ENCODE data around the gene ABCF1. TPM values are rescaled to one million over a fixed set of nuclear protein-coding genes. Genes with fewer than 3 reads are reported as not detected.

The ABCF1 gene
- total and polyA plus RNA-seq, 9 of the 15 experiments (the other 6 are each of a cell fraction or from before 2014, with no cell fraction given): 41.6 to 193 (median 102) TPM

GRCh38 chr6:30571075-30571761 is at the start of gene ABCF1 (continued):
- TF ChIP-seq VEZF1 (CRISPR knock-in tag; IDR thresholded peaks at IDR 0.05) (peak; percentile 83), EHMT2 (IDR thresholded peaks at IDR 0.05) (no peak), MTA3 (IDR thresholded peaks at IDR 0.05; ENCODE audit: borderline replicate concordance) (peak; percentile 89; the same call in 1 of the 2 replicates), ZBED1 (IDR thresholded peaks at IDR 0.05) (0 out of 2 replicates have a peak, but pooled peaks have one; percentile 15), POLR2B (IDR thresholded peaks at IDR 0.05; ENCODE audit: low read depth, partially characterized antibody) (peak; percentile 98), TAF9B (IDR thresholded peaks at IDR 0.05; ENCODE audit: partially characterized antibody) (peak; percentile 94), HSF4 (CRISPR knock-in tag; IDR thresholded peaks at IDR 0.05; ENCODE audit: borderline replicate concordance) (no peak), SETDB1 (IDR thresholded peaks at IDR 0.05; ENCODE audit: low read length) (no peak), SREBF2 (CRISPR knock-in tag; IDR thresholded peaks at IDR 0.05) (no peak), ETV5 (CRISPR knock-in tag; IDR thresholded peaks at IDR 0.05; ENCODE audit: low read depth) (peak; percentile 97), ZNF41 (CRISPR knock-in tag; conservative IDR thresholded peaks at IDR 0.05) (peak; percentile 61; the same call in 1 of the 2 replicates), RBM39 (optimal IDR thresholded peaks at IDR 0.05; ENCODE audit: low read depth, low read length) (no peak), PHF8 (IDR thresholded peaks at IDR 0.05; ENCODE audit: borderline replicate concordance, low read length) (peak; percentile 99), CHAMP1 (IDR thresholded peaks at IDR 0.05) (no peak), HNRNPH1 (optimal IDR thresholded peaks at IDR 0.05; ENCODE audit: low read depth, low read length) (no peak), ZNF507 (tag; conservative IDR thresholded peaks at IDR 0.05) (no peak), BRCA1 (IDR thresholded peaks at IDR 0.05) (no peak), BRCA1 (CRISPR knock-in tag; IDR thresholded peaks at IDR 0.05) (no peak), RFX5 (IDR thresholded peaks at IDR 0.05; ENCODE audit: low read depth, low read length) (no peak; the same call in 1 of the 2 replicates), TEAD4 (IDR thresholded peaks at IDR 0.05; ENCODE audit: low read length) (0 out of 2 replicates have a peak, but pooled peaks have one; percentile 7), TEAD4 (CRISPR knock-in tag; IDR thresholded peaks at IDR 0.05; ENCODE audit: borderline replicate concordance) (no peak), IRF9 (tag; IDR thresholded peaks at IDR 0.05) (no peak), TCF15 (CRISPR knock-in tag; IDR thresholded peaks at IDR 0.05) (no peak), POLR2A (conservative IDR thresholded peaks at IDR 0.05) (peak; percentile 99), PRPF4 (IDR thresholded peaks at IDR 0.05; ENCODE audit: insufficient read depth, low read depth, low read length, poor library complexity, severe bottlenecking) (no peak), STAT5A (IDR thresholded peaks at IDR 0.05; ENCODE audit: borderline replicate concordance, low read length) (no peak)

Measured in K562 (cell line).